H1 (cell line): ENCODE data around the gene CLEC16A. TPM values are rescaled to one million over a fixed set of nuclear protein-coding genes. Genes with fewer than 3 reads are reported as not detected.

ENCODE experiments used
- ATF3 ChIP-seq: IDR thresholded peaks from 2 replicates; pipeline ENCODE4 v1.6.1; 2011; ENCODE audit warnings: low read depth, mild to moderate bottlenecking, low read length; ENCODE audit not compliant: insufficient read depth
- BRCA1 ChIP-seq: IDR thresholded peaks from 2 replicates; pipeline ENCODE4 v1.6.1; 2012; ENCODE audit warnings: low read depth, low read length, improper control_type of control experiment
- CHD7 ChIP-seq: fragments of 300-600 bp; sonication (generic); IDR thresholded peaks from 2 replicates; pipeline ENCODE4 v1.7.1; 2012; ENCODE audit warnings: low read length, moderate library complexity, mild to moderate bottlenecking, inconsistent platforms; ENCODE audit not compliant: insufficient replicate concordance
- EP300 ChIP-seq, 2 experiments: IDR thresholded peaks; 1 replicate in 1 of 2; 2 replicates in 1 of 2; pipeline ENCODE4 v1.6.1; 2011 to 2012; ENCODE audit warnings: low read depth in 2 of 2, low read length in 2 of 2, mild to moderate bottlenecking in 2 of 2, borderline replicate concordance in 1 of 2, inconsistent platforms in 1 of 2, moderate library complexity in 1 of 2
- GABPA ChIP-seq: IDR thresholded peaks from 2 replicates; pipeline ENCODE4 v1.6.1; 2011; ENCODE audit warnings: mild to moderate bottlenecking, low read length, moderate library complexity, borderline replicate concordance; ENCODE audit not compliant: insufficient read depth
- KDM1A ChIP-seq: fragments of 200-600, 300-600 bp; sonication (generic); IDR thresholded peaks from 2 replicates; pipeline ENCODE4 v1.7.1; 2016; ENCODE audit warnings: mild to moderate bottlenecking, low read length, borderline replicate concordance
- RNF2 ChIP-seq: fragments of 200-900, 300-1000 bp; sonication (generic); IDR thresholded peaks from 2 replicates; pipeline ENCODE4 v1.7.1; 2016; ENCODE audit warnings: borderline replicate concordance, low read depth, mild to moderate bottlenecking, antibody characterized with exemption, low read length; ENCODE audit not compliant: poor library complexity, severe bottlenecking; ENCODE audit errors: missing control alignments
- SAP30 ChIP-seq: fragments of 300-600 bp; sonication (generic); IDR thresholded peaks from 2 replicates; pipeline ENCODE4 v1.7.1; 2012; ENCODE audit warnings: low read length, moderate library complexity, mild to moderate bottlenecking, inconsistent platforms; ENCODE audit not compliant: insufficient read depth, insufficient replicate concordance
- SP1 ChIP-seq: IDR thresholded peaks from 2 replicates; pipeline ENCODE4 v1.6.1; 2011; ENCODE audit warnings: low read depth, low read length
- ZNF274 ChIP-seq: IDR thresholded peaks from 2 replicates; pipeline ENCODE4 v1.7.0; 2012; ENCODE audit warnings: low read length, borderline replicate concordance; ENCODE audit errors: extremely low read depth
- polyA plus RNA-seq, 7 experiments: library from polyadenylated mRNA; depleted of rRNA in 3 of 7; stranded (reverse) in 5 of 7; unstranded in 2 of 7; fragments of >200 nt in 5 of 7; fragments of 200-250 nt in 2 of 7; gene quantifications; 1 replicate in 5 of 7; 2 replicates in 1 of 7; 4 replicates in 1 of 7; pipeline versions ENCODE4 v1.2.1 to v1.2.3, GENCODE V29; 2011 to 2013; ENCODE audit warnings: missing spikeins in 2 of 7, mixed read lengths in 2 of 7
- total RNA-seq: library from RNA; stranded (reverse); fragmentation: NEBNext Ultra II Directional; extraction: Animal tissue kit (Norgen Biotek cat#: 25700); gene quantifications from 2 replicates; pipeline ENCODE4 v1.2.1, GENCODE V29; 2021

Gene CLEC16A
- total and polyA plus RNA-seq, 2 of the 8 experiments (the other 6 are each of a cell fraction or from before 2014, with no cell fraction given), result 7.6 to 19.3 TPM

DNA sequence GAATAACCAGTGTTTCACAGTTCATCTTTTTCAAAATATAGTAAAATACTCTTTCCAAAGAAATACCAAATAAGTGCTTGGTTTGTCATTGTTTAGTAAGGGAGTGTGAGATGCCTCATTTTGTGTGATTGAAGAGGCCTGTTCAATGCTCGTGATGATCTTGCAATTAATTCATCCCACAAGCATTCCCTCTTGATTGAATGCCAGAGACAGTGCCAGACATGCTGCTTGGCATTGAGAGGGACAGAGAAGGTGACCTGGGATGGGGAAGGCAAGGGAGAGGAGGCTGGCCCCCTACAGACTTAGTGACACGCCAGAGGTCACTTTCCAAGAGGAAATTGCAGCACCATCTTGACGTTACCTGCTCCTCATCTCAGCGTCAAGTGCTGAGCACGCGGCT is 49.3 kb downstream of the CLEC16A start (continued):
- TF ChIP-seq CHD7, result no peak
- TF ChIP-seq EP300 (IDR thresholded peaks at IDR 0.05; ENCODE audit: borderline replicate concordance in 1 of 2, low read depth in 2 of 2, low read length in 2 of 2), result no peak
- TF ChIP-seq GABPA, result no peak
- TF ChIP-seq RNF2, result no peak
- TF ChIP-seq SAP30, result no peak
- TF ChIP-seq ATF3, result no peak
- no peak for TF ChIP-seq KDM1A
- TF ChIP-seq BRCA1, result no peak
- no peak for TF ChIP-seq ZNF274
- TF ChIP-seq SP1, result no peak
